ENCODE data around the gene SLC22A12. TPM values are rescaled to one million over a fixed set of nuclear protein-coding genes. Genes with fewer than 3 reads are reported as not detected.

SLC22A12 gene
- not detected in 2 replicates for total RNA-seq
- long read RNA-seq = 0 reads

DNA sequence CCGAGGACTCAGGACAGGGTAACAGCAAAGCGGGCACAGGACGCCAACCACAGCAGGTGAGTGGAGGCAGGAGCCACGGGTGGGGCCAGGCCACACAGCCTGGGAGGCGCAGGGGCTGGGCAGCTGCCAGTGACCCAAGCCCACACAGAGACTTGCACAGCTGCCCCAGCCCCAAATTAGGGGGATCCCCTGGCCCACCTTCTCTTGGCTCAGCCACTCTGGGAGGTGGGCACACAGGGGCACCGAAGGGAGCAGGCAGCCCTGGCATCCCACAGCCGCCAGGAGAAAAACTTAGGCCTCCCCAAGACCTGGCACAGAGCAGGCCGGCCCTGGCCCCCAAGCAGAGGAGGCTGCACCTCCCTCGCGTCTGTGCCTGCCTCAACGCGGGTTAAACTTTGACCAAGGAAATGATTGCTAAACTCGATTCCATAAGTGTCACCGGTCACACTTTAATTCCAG is at the start of gene SLC22A12:
SLC22A12 (plus strand) TSS at position 458 of the 459 bp plus-strand sequence. CDS start 337 bp downstream, outside the sequence.
- H3K27ac Mint-ChIP-seq (ENCODE audit: unreplicated experiment) = no peak within 1 kb of the TSS
- no peaks in the 10 kb centered on the region for H3K36me3 Mint-ChIP-seq (ENCODE audit: unreplicated experiment)
- H3K4me3 Mint-ChIP-seq (ENCODE audit: unreplicated experiment) = no peak within 1 kb of the TSS
- peaks cover 11% of the 10 kb centered on the region for H3K27me3 Mint-ChIP-seq (ENCODE audit: unreplicated experiment)
- TF ChIP-seq, protein P1, sequence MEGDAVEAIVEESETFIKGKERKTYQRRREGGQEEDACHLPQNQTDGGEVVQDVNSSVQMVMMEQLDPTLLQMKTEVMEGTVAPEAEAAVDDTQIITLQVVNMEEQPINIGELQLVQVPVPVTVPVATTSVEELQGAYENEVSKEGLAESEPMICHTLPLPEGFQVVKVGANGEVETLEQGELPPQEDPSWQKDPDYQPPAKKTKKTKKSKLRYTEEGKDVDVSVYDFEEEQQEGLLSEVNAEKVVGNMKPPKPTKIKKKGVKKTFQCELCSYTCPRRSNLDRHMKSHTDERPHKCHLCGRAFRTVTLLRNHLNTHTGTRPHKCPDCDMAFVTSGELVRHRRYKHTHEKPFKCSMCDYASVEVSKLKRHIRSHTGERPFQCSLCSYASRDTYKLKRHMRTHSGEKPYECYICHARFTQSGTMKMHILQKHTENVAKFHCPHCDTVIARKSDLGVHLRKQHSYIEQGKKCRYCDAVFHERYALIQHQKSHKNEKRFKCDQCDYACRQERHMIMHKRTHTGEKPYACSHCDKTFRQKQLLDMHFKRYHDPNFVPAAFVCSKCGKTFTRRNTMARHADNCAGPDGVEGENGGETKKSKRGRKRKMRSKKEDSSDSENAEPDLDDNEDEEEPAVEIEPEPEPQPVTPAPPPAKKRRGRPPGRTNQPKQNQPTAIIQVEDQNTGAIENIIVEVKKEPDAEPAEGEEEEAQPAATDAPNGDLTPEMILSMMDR (IDR thresholded peaks at IDR 0.05) = no peak
- no peak for DNase-seq (ENCODE audit: extremely low spot score, unreplicated experiment)
- no peaks in the 10 kb centered on the region for H3K4me1 Mint-ChIP-seq (ENCODE audit: unreplicated experiment)
- H3K9me3 Mint-ChIP-seq (ENCODE audit: unreplicated experiment) = peaks cover 4% of the 10 kb centered on the region

DNA sequence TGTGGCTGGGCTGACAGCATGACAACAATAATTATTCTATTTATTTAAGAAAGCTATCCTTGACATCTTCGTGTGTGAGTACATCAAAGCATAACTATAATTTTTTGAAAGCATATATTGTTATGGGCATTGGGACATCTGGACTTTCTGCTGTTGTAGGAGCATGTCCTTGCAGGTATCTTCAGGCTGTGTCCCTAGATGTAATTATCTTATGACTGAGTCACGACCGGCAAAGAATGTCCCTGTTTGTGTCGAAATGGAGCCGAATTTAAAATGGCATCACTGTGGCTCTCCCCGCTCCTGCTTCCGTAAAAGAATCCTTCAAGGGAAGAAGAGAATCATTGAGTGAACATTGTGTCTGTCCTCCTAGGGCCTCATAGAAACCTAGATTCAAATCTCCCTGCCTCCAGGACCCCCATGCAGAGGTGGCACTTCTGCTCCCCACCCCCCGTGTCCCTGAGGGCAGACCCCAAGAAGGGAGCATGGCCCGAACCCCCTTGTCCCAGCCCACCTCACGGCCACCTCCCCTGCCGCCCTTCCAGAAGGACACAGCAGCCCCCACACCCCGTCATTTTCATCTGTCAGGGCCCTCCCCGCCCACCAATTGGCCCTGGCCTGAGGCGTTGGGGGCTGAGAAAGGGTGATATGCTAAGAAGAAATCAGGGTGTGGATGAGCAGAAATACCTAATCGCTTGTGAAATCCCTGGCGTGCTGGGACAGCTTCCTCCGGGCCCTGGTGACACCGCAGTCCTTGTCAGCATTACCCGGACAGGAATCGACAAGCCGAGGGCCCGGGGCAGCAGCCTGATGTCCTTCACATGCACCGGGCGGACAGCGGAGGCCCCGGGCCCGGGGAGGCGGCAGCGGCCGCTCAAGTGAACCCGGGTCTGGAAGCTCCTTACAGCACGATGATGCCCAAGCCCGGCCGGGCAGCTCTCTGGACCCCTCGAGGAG is 48.6 kb upstream of the SLC22A12 start:
- Mint-ChIP-seq H3K36me3 (ENCODE audit: unreplicated experiment) (no peaks in the 10 kb centered on the region), H3K4me3 (ENCODE audit: unreplicated experiment) (no peak overlapping the region), H3K27me3 (ENCODE audit: unreplicated experiment) (peaks cover 17% of the 10 kb centered on the region), H3K4me1 (ENCODE audit: unreplicated experiment) (no peaks in the 10 kb centered on the region), H3K27ac (ENCODE audit: unreplicated experiment) (no peak overlapping the region), H3K9me3 (ENCODE audit: unreplicated experiment) (no peaks in the 10 kb centered on the region)
- TF ChIP-seq, protein P1 (IDR thresholded peaks at IDR 0.05) = no peak
- no peak for DNase-seq (ENCODE audit: extremely low spot score, unreplicated experiment)

DNA sequence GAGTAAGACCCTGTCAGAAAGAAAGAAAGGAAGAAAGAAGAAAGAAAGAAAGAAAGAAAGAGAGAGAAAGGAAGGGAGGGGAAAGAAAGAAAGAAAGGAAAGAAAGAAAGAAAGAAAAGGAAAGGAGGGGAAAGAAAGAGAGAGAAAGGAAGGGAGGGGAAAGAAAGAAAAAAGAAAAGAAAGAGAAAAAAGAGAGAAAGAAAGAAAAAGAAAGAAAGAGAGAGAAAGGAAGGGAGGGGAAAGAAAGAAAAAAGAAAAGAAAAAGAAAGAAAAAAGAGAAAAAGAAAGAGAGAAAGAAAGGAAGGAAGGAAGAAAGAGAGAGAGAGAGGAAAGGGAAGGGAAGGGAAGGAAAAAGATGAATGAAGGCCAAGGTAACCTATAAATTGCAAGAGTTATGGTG is 47.2 kb upstream of the SLC22A12 start:
- H3K4me3 Mint-ChIP-seq (ENCODE audit: unreplicated experiment) = no peak overlapping the region
- H3K27ac Mint-ChIP-seq (ENCODE audit: unreplicated experiment) = no peak overlapping the region
- no peaks in the 10 kb centered on the region for H3K4me1 Mint-ChIP-seq (ENCODE audit: unreplicated experiment)
- no peak for DNase-seq (ENCODE audit: extremely low spot score, unreplicated experiment)
- peaks cover 18% of the 10 kb centered on the region for H3K27me3 Mint-ChIP-seq (ENCODE audit: unreplicated experiment)
- TF ChIP-seq, protein P1 (IDR thresholded peaks at IDR 0.05) = no peak
- H3K9me3 Mint-ChIP-seq (ENCODE audit: unreplicated experiment) = no peaks in the 10 kb centered on the region
- no peaks in the 10 kb centered on the region for H3K36me3 Mint-ChIP-seq (ENCODE audit: unreplicated experiment)

DNA sequence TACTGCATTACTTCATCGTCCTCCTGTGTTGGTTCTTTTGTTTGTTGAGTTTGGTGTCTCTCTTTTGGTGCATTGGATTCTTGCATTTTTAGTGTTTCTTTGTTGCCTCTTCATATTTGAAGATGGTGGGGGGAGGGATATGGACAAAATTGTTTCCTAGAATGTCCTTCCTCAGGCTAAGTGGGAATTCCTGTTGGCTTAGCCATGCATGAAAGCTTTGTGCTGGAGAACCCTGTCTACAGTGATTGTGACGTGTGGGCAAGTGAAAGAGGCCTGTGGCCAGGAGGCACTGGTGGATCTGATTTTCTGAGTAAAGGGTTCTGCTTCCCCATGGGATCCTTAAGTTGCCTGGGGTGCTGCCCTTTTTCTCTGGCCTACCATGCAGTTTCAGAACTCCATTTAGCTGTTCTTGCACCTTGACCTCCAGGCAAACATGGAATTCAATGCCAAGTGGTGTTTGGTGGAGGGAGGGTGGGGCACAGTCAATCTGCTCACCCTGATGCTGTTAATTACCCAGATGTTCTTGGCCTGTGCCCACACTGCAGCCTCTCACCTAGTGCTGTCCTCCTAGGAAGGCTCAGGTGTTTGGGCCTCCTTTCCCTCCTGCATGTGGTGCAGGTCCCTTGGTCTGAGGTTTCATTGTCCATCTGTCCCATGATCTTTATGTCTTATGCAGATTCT is 46.3 kb upstream of the SLC22A12 start:
- H3K4me1 Mint-ChIP-seq (ENCODE audit: unreplicated experiment) = no peaks in the 10 kb centered on the region
- DNase-seq (ENCODE audit: extremely low spot score, unreplicated experiment) = no peak
- no peak overlapping the region for H3K27ac Mint-ChIP-seq (ENCODE audit: unreplicated experiment)
- H3K27me3 Mint-ChIP-seq (ENCODE audit: unreplicated experiment) = peaks cover 14% of the 10 kb centered on the region
- no peak overlapping the region for H3K4me3 Mint-ChIP-seq (ENCODE audit: unreplicated experiment)
- TF ChIP-seq, protein P1 (IDR thresholded peaks at IDR 0.05) = no peak
- H3K36me3 Mint-ChIP-seq (ENCODE audit: unreplicated experiment) = no peaks in the 10 kb centered on the region
- no peaks in the 10 kb centered on the region for H3K9me3 Mint-ChIP-seq (ENCODE audit: unreplicated experiment)

DNA sequence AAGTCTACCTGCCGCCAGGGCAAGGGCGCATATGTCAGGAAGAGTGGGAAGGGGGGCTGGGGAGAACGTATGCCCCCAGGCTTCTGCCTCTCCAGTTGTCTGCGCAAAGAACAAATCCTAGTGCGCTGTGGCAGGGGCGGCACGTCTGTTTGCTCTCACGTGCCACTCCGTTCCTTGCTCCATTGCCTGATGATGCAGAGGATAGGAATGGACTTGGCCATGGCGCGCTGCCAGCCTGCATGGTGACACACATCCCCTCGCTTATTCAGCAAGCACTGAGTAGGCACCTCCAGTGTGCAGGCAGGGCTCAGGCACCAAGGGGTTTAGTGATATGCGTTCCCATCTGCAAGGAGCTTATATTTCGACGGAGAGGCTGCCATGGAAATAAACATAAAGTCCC is 45.4 kb upstream of the SLC22A12 start:
- no peak overlapping the region for H3K4me3 Mint-ChIP-seq (ENCODE audit: unreplicated experiment)
- no peak for DNase-seq (ENCODE audit: extremely low spot score, unreplicated experiment)

More for the DNA sequence above, 45.4 kb upstream of the SLC22A12 start:
- Mint-ChIP-seq H3K27ac (ENCODE audit: unreplicated experiment) (no peak overlapping the region), H3K9me3 (ENCODE audit: unreplicated experiment) (no peaks in the 10 kb centered on the region), H3K4me1 (ENCODE audit: unreplicated experiment) (no peaks in the 10 kb centered on the region), H3K36me3 (ENCODE audit: unreplicated experiment) (no peaks in the 10 kb centered on the region), H3K27me3 (ENCODE audit: unreplicated experiment) (peaks cover 18% of the 10 kb centered on the region)
- TF ChIP-seq, protein P1 (IDR thresholded peaks at IDR 0.05) = no peak
